GM18498 (cell line): ENCODE measurements around the gene MAPK11.

ENCODE experiments used
- ATAC-seq: cut with Tn5 transposase; IDR thresholded peaks from one replicate; pipeline ENCODE4 v1.9.1; 2021; ENCODE audit warnings: mild to moderate bottlenecking, moderate library complexity; ENCODE audit not compliant: unreplicated experiment

MAPK11 gene

DNA sequence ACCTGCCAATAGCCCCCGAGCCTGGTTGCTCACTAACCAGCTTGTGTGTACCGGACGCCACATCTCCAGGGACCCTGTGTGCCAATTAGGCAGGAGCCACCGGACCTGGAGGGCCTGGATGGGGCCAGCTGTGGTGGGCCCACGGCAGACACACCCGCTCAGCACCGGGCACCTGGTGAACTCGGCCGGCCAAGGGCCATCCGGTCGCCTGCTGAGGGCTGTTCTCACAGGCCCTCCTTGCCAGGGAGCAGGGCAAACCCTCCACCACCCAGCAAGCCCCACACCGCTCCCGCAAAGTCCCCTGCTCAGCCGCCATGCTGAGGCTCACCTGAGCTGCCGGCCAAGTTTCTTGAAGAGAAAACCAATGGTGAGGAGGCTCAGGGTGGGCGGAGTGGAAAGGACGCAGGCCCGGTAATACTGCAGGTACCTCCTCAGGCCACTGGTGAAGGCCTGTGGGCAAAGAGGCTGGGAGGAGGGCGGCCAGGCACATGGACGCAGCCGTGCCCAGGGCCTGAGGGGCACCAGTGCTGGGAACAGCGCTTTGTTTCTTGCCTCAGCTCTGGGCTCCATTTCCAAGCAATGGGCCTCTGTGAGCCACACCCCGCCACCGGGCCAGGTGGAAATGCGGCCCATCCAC is 42.5 kb downstream of the MAPK11 start:
- no peak for ATAC-seq

DNA sequence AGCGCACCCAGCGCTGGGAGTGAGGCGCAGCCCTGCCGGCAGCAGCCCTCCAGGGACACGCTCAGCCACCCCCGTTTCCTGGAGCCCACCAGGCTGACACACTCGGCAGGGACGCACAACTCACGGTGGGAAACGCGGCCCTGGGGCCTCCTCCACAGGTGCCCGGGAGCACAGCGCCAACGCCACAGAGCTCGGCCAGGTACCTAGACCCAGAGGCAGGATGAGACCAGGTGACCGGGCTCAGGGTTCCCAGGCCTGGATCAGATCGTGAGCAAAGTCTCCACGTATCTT is 43.4 kb downstream of the MAPK11 start:
- no peak for ATAC-seq

DNA sequence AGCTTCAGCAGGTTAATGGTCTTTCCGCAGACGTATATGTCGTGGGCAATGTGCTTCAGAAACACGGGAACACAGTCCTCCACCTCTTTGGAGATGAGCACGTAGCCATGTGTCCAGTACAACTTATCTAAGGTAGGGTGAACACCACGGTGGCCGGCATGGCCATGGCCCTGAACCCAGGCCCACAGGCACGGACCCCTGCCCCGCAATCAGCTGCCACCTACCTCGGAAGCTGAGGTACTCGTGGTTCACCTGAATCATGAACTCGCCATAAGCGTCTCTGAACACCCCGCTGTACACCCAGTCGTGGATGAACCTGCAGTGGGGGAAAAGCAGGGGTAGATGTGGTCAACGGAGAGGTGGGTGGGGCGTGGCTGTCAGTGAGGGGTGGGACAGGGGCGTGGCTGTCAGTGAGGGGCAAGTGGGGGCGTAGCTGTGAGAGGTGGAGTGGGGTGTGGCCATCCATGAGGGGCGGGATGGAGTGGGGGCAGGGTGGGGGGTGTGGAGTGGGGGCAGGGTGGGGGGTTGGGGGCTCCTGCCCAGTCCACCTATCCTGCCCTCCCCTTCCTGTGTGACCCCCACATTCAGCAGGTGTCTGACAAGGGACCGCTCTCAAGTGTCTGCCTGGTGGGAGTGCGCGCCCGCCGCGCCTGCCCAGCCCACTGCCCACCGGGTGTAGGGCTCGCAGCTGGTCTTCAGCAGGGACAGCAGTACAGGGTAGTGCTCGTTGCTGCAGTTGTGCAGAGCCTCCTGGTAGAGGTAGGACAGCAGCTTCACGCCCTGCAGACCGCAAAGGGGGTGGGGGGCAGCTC is 43.9 kb downstream of the MAPK11 start:
- ATAC-seq: no peak

DNA sequence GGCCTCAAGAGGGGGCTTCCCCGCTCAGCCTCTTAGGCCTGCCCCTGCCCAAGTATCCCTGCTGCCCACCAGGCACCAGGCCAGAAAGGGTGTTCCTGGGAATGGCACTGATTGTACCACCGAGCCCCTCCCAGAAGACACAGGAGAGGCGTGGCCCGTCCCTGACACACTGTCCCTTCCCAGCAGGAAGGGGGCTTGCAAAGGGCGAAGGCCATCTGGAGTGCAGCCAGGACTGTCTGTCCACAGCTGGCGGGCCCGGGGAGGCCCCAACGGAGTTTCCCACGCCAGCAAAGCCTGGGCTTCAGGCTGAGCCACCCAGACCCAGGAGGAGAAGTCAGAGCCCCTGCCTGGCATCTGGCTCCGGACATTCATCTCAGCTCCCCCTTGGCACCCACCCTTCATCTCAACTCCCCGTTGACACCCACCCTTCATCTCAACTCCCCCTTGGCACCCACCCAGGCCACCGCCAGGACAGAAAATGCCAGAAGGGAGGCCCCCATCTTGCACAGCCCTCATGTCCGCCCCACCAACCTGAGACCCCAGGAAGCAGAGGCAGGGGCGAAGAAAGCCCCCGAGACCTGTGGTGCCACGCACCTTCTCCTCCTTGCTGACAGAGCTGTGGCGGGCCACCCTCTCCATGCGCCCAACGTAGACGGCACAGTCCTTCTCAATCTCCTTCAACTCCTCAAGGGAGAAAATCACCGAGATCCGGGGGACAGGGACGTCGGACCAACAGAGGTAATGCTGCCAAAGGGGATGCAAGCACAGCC is 44.8 kb downstream of the MAPK11 start:
- ATAC-seq: no peak

GRCh38 chr22:50224071-50224470 is 46.1 kb downstream of the MAPK11 start:
- ATAC-seq: no peak

- no peak for ATAC-seq
Measured at GRCh38 chr22:50222508-50222907, 47.7 kb downstream of the MAPK11 start.

- ATAC-seq: no peak
Measured at GRCh38 chr22:50221410-50222300, 48.5 kb downstream of the MAPK11 start.

DNA sequence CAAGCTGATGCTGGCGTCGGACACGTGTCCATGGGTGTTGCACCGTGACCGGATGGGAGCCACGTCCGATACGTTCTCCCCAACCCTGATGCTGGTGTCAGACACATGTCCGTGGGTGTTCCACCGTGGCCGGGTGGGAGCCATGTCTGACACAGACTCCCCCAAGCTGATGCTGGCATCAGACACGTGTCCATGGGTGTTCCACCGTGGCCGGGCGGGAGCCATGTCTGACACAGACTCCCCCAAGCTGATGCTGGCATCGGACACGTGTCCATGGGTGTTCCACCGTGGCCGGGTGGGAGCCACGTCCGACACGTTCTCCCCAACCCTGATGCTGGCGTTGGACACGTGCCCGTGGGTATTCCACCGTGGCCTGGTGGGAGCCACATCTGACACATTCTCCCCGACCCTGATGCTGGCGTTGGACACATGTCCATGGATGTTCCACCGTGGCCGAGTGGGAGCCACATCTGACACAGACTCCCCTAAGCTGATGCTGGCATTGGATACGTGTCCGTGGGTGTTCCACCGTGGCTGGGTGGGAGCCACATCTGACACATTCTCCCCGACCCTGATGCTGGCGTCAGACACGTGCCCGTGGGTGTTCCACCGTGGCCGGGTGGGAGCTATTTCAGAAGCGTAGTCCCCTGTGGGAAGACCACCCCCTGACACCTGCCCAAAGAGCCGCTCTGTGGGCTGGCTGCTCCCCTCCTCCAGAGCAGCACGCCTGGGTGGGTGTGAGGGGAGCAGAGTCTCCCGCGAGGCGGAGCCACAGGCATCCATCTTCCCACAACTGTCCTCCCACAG is 49.4 kb downstream of the MAPK11 start:
- ATAC-seq: no peak

DNA sequence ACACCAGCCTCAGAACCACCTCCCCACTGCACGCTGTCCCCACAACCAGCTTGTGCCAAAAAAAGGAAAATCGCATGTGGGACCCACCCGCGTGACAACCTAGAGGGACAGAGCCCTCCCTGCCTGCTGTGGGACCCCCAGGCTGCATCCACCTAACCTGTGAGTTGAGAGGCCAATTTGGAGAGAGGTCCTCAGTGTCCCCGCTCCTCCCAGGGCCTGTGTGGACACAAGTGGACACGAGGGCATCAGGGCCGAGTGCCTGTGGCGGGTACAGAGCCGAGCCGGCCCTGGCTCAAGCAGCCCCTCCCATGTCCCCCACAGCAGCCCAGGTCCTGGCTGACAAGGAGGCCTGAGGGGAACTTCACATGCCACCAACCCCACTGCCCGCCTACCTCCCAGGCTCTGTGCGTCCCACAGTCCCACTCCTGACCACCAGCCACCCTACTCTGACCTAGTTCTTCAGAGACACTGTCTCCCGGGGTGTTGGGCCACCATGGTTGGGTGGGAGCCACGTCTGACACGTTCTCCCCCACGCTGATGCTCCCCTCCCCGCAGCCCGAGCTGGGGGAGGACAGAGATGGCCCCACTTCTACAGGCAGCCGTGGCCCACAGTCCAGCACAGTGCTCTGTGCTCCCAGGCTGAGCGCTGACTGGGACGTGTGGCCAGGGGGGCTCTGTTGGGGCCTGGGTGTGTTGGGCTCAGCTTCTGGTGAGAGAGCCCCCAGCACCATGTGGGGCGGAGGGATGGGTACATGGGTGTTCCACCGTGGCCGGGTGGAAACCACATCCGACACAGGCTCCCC is 50.2 kb downstream of the MAPK11 start:
- ATAC-seq: no peak

DNA sequence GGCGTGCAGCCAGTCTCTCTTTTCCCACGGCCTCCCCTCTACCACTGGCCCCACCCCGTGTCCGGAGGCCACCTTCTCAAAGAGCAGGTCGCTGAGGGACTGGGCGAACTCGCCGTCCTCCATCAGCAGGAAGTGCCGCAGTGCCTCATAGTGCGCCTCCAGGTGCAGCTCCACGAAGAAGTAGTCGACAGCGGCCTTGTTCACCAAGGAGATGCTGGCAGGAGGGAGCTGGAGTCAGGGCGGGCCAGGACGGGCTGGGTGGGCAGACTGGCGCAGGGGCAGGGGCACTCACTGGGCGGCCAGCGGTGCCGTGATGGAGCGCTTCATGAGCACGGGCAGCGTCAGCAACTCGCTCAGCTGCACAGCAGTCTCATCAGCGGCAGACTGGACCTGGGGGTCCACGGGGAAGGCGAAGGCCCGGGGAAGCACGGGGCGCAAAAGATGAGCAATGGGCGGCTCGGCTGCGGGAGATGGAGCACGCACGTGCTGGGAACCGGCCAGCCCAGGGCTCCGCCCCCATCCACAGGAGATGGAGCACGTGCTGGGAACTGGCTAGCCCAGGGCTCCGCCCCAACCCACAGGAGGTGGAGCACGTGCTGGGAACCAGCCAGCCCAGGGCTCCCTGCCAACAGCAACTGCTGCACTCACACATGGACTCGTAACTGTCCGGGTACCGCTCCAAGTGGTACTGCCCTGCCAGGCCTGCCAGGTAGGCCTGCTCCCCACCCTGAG is 51.0 kb downstream of the MAPK11 start:
- no peak for ATAC-seq

- ATAC-seq: no peak
Measured at GRCh38 chr22:50218153-50218995, 51.8 kb downstream of the MAPK11 start.

DNA sequence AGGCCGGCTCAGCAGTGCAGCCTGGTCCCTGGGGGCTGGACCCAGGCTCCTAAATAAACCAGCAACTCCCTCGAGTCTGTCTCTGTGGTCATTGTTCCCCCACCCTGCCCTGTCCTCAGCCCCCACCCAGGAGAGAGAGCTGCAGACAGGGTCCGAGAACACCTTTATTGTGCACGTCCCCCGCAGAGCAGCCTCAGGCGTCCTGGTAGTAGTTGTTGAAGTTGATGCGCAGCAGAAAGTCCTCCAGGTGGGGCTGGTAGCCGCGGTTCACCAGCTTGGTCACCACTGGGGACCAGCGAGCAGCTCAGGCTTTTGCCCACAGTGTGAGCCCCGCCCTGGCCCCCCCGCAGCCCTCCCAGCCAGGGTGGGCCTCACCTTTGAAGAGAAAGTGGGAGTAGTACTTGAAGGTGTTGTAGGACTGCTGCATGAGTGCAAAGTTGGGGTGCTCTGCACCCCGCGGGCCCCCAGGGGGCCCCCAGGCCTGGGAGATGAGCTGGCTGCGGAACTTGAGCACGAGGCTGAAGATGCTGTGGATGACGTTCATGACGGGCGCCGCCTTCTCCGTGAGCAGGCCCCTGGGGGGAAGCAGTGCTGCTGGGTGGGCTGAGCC is 52.5 kb downstream of the MAPK11 start:
- no peak for ATAC-seq

- no peak for ATAC-seq
Measured at GRCh38 chr22:50216684-50217520, 53.3 kb downstream of the MAPK11 start.

- ATAC-seq: no peak
Measured at GRCh38 chr22:50216055-50216683, 54.0 kb downstream of the MAPK11 start.

DNA sequence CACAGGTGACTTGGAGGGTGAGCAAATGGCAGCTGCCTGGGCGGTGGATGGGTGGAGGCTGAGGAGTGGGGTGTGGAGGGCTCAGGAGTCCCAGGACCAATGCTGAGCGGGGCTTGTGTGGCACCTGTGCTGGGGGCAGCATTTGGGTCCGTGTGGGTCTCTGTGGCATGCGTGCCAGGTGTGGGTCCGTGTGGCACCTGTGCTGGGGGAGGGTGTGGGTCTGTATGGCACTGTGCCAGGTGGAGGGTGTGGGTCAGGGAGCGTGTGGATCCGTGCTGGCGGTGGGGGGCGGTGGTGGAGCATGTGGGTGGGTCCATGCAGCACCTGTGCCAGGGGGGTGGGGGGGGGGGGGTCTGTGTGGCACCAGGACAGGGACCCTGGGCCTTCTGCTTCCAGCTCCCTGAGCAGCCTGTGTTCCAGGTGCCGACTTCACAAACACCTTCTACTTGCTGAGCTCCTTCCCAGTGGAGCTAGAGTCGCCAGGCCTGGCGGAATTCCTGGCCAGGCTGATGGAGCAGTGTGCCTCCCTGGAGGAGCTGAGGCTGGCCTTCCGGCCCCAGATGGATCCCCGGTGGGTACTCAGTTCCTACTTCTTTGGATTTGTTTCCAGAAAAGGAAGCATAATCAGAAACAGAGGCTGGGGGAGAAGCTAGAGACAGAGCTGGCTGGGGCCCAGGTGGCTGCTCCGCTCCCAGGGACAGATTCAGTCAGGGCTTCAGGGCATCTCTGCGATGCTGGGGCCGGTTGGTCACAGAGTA is 54.7 kb downstream of the MAPK11 start:
- ATAC-seq: no peak
